ENCODE results near the gene RALGPS1.

Gene RALGPS1

DNA sequence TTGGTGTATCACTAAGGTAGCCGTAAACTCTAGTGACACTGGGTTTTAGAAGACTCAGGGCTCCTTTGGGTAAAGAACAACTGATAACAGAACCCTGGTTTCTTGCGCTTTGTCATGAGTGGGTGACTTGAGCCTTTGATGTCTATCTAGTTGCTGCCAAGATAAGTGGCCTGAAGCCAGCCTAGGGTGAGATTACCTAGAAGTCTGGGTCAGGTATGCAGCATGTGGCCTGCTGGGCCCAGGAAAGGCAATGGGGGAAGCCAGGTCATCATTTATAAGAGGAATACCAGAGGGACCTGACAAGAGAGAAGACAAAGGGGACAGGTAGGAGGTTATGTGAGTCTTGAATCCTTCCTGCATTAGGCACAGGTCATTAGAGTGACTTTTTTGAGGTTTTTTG, 326.8 kb downstream of the RALGPS1 start:
- DNase-seq (ENCODE audit: low spot score) = no peak
- Mint-ChIP-seq H3K36me3 (ENCODE audit: low read depth) (no peaks in the 10 kb centered on the region), H3K27ac (no peak overlapping the region), H3K4me1 (ENCODE audit: low read depth) (peaks cover 5% of the 10 kb centered on the region), H3K4me3 (no peak overlapping the region), H3K27me3 (ENCODE audit: low read depth) (peaks cover 16% of the 10 kb centered on the region), H3K9me3 (no peaks in the 10 kb centered on the region)

DNA sequence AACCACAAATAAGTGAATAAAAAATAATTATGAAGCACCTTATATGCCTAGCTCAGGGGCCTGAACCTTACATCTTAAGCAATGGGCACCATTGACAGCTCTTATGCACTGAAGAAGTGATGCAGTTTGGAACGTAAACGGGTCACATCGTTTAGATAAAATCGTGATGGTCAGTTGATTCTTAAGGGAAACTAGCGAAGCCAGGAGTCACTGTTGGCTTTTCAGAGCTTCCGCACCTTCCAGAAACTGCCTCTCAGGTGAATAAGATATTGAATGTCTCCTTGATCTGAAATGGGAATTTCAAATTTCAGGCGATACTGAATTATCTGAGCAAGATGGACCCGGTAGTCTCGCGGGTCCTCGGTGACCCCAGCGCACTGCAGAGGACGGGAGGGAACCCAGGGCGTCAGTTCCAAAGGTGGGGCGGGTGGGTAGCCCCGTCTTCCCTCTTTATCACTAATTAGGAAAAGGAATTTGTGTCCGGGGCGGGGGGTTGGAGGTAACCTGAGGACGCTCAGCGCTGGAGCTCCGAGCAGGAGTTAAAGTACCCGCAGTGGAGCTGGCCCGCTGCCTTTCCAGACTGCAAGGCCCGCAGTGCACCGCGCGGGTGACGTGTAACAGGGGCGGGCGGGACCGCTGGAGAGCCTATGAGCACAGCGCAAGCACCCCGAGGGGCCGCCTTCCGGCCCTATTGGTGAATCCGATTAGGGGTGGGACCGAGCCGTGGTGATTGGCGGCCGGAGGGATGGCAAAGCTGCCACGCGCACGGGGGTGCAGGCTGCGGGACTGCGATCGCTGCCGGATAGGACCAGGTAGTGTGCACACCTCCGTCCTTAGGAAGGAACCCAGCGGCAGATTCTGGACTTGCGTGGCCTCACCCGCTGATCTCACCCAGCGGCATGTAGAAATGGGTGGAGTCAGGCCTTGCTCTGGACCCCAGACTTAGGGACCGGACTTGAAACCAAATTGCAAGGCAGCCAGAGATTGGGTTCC, 330.3 kb downstream of the RALGPS1 start:
- H3K27ac Mint-ChIP-seq = peak overlapping the region; percentile 48
- H3K4me3 Mint-ChIP-seq = peak overlapping the region; percentile 86
- no peaks in the 10 kb centered on the region for H3K36me3 Mint-ChIP-seq (ENCODE audit: low read depth)
- H3K27me3 Mint-ChIP-seq (ENCODE audit: low read depth) = peaks cover 7% of the 10 kb centered on the region
- H3K9me3 Mint-ChIP-seq = no peaks in the 10 kb centered on the region
- peaks cover 5% of the 10 kb centered on the region for H3K4me1 Mint-ChIP-seq (ENCODE audit: low read depth)
- peak; percentile 94 for DNase-seq (ENCODE audit: low spot score)

DNA sequence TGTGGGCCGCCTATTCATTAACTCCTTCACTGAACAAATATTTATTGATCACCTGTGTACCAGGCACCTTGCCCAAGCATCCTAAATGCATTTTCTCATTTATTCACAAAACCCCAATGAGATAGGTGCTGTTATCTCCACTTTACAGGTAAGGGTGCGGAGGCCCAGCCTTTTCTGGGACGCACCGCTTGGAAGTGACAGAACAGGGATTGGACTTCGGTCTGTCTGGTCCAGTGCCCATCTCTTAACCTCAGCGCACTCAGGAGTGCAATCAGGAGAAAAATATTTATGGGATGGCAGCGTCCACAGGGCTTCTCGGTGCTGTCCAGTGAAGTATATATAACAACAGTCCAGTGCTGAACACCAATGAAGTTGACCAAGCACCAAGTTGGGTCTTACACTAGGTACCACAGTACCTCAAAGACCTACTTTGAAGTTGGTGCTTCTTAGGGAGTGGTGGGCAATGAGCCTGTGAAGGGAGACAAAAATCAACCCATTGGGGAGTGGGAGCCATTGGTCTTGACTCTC, 331.1 kb downstream of the RALGPS1 start:
- peaks cover 14% of the 10 kb centered on the region for H3K27me3 Mint-ChIP-seq (ENCODE audit: low read depth)
- H3K9me3 Mint-ChIP-seq = no peaks in the 10 kb centered on the region
- DNase-seq (ENCODE audit: low spot score) = no peak
- H3K36me3 Mint-ChIP-seq (ENCODE audit: low read depth) = no peaks in the 10 kb centered on the region
- peaks cover 5% of the 10 kb centered on the region for H3K4me1 Mint-ChIP-seq (ENCODE audit: low read depth)
- H3K27ac Mint-ChIP-seq = no peak overlapping the region
- H3K4me3 Mint-ChIP-seq = peak overlapping the region; percentile 86

DNA sequence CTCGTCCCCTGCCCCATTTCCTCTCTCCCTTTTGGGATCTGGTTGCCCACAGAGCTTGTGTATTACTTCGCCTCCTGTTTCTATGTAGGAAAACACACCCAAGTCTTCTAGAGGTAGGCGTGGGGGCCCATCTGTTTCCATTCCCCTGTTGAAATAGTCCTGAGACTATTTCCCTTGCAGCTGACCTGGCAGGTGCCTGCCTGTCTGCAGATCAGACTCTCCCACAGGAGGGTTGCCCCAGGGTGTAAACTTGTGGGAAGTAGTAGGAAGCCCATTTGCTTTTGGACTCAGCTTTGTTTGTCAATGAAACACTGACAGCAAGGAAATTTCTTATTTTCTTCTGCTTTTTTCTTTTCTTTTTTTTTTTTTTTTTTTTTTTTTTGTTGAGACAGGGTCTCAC, 333.7 kb downstream of the RALGPS1 start:
- no peak overlapping the region for H3K27ac Mint-ChIP-seq
- no peaks in the 10 kb centered on the region for H3K9me3 Mint-ChIP-seq
- no peak for DNase-seq (ENCODE audit: low spot score)
- peaks cover 26% of the 10 kb centered on the region for H3K27me3 Mint-ChIP-seq (ENCODE audit: low read depth)
- H3K36me3 Mint-ChIP-seq (ENCODE audit: low read depth) = no peaks in the 10 kb centered on the region
- no peak overlapping the region for H3K4me3 Mint-ChIP-seq
- peaks cover 5% of the 10 kb centered on the region for H3K4me1 Mint-ChIP-seq (ENCODE audit: low read depth)

DNA sequence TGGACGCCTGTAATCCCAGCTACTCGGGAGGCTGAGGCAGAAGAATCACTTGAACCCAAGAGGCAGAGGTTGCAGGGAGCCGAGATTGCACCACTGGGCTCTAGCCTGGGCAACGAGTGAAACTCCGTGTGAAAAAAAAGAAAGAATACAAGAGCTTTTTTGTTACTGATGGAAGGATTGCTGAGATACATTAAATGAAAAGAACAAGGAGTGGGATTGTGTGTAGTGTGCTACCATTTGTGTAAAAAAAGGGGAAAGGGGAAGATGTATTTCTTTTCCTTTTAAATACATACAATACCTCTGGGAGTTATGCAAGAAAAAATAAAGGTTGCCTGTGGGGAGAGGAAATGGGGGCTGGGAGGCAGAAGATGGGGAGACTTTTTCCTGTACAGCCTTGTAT, 335.3 kb downstream of the RALGPS1 start:
- peaks cover 4% of the 10 kb centered on the region for H3K4me1 Mint-ChIP-seq (ENCODE audit: low read depth)
- H3K27ac Mint-ChIP-seq = no peak overlapping the region

DNA sequence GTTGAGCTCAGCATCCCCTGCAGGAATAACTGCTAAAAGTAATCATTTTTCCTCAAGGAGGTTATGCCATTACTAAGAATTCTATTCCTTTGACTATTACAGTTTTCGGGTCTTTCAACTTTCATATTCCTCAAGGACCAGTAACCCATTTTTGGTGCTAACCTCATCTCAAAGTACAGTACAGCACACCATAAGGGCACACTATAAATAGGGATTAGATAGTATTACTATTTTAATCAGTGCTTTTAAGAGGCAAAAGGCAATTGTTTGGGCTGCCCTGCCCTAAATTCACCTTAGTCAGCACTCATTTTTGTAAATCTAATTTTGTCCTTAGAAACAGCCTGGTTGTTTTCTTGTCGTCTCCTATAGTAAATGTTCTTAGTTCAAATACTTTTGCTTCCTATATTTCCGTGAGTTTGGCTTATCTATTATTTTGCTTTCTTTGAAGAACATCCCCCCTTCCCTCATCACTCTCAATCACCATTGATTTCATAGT, 336.4 kb downstream of the RALGPS1 start:
- Mint-ChIP-seq H3K27ac (no peak overlapping the region), H3K36me3 (ENCODE audit: low read depth) (no peaks in the 10 kb centered on the region), H3K9me3 (no peaks in the 10 kb centered on the region), H3K4me3 (no peak overlapping the region), H3K27me3 (ENCODE audit: low read depth) (peaks cover 46% of the 10 kb centered on the region), H3K4me1 (ENCODE audit: low read depth) (no peaks in the 10 kb centered on the region)
- no peak for DNase-seq (ENCODE audit: low spot score)

More for the DNA sequence above, 335.3 kb downstream of the RALGPS1 start:
- Mint-ChIP-seq H3K36me3 (ENCODE audit: low read depth) (no peaks in the 10 kb centered on the region), H3K27me3 (ENCODE audit: low read depth) (peaks cover 39% of the 10 kb centered on the region), H3K4me3 (no peak overlapping the region), H3K9me3 (no peaks in the 10 kb centered on the region)
- DNase-seq (ENCODE audit: low spot score) = no peak

DNA sequence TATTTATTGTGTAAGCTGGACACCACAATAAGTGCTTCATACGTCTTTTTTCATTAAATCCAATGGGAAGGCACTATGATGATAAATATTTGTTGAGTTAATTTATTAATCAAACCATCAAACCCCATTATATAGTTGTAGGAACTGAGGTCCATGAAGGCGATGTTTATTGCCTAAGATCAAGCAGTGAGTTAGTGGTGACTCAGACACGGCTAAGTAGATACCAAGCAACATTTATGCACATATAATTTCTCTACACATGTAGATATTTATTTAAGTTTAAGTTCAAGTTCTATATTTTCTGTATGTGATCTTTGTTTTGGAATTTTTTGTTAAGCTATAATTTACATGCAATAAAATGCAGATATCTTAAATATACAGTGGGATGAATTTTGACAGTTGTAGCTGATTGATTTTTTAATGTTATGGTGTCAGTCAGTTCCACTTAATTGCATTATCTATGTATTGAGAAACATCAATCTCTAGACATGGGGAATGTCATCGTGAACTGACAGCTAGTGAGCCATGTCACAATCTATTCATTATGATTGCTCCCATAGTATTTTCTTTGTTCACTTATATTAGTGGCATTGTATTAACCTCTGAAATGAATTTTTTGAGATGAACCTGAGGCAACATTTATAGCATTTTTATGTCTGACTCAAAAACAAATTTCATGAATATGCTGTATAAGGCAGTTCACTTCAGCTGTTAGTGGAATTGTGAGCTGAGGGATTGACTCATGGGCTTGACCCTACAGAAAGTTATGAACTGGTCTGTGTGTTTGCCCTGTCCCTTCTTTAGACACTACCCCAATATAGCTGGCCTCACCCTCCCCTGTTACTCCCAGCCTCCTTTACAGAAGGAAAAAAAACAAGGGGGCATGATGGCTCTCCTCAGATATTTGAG, 338.1 kb downstream of the RALGPS1 start:
- H3K27ac Mint-ChIP-seq = no peak overlapping the region
- H3K36me3 Mint-ChIP-seq (ENCODE audit: low read depth) = no peaks in the 10 kb centered on the region
- H3K9me3 Mint-ChIP-seq = no peaks in the 10 kb centered on the region
- H3K4me1 Mint-ChIP-seq (ENCODE audit: low read depth) = no peaks in the 10 kb centered on the region
- H3K27me3 Mint-ChIP-seq (ENCODE audit: low read depth) = peaks cover 49% of the 10 kb centered on the region
- no peak overlapping the region for H3K4me3 Mint-ChIP-seq
- no peak for DNase-seq (ENCODE audit: low spot score)

DNA sequence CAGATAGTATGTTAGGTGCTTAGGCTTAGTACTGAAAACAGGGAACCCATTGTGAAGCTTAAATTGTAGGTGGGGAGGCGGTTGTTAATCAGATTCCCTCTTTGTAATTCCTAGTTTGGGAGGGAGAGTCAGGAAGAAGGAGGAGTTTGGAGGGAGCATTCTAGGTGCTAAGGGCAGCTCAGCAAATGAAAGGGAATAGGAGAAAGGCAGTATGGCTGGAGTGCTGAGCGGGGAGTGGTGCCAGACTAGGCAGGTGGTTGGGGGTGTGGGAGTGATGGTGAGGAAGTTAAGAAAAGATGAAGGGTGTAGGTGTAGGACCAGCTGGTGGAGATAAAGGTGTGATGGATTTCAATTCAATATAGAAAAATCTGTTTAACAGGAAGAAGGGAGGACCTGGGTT, 338.9 kb downstream of the RALGPS1 start:
- Mint-ChIP-seq H3K4me3 (no peak overlapping the region), H3K36me3 (ENCODE audit: low read depth) (no peaks in the 10 kb centered on the region), H3K4me1 (ENCODE audit: low read depth) (no peaks in the 10 kb centered on the region), H3K9me3 (no peaks in the 10 kb centered on the region), H3K27me3 (ENCODE audit: low read depth) (peaks cover 49% of the 10 kb centered on the region), H3K27ac (no peak overlapping the region)
- DNase-seq (ENCODE audit: low spot score) = no peak

DNA sequence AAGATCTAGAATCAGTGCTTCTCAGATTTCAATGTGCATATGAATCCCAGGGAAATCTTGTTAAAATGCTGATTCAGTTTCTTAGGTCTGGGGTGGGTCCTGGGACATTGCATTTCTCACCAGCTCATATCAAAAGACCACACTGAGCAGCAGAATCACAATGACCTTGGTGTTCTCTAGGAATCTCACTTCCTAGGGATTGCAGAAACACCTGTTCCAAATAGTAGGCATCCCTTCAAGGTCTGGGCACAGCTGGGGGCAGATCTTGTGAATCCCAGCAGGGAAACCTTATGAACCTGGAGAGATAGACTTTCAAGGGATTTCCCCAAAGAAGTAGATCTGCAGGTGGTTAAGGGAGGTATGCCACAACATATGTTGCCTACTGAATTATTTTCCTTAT, 341.1 kb downstream of the RALGPS1 start:
- no peaks in the 10 kb centered on the region for H3K9me3 Mint-ChIP-seq
- DNase-seq (ENCODE audit: low spot score) = no peak
- peaks cover 40% of the 10 kb centered on the region for H3K27me3 Mint-ChIP-seq (ENCODE audit: low read depth)
- no peak overlapping the region for H3K27ac Mint-ChIP-seq
- no peaks in the 10 kb centered on the region for H3K4me1 Mint-ChIP-seq (ENCODE audit: low read depth)
- H3K36me3 Mint-ChIP-seq (ENCODE audit: low read depth) = no peaks in the 10 kb centered on the region
- H3K4me3 Mint-ChIP-seq = no peak overlapping the region

DNA sequence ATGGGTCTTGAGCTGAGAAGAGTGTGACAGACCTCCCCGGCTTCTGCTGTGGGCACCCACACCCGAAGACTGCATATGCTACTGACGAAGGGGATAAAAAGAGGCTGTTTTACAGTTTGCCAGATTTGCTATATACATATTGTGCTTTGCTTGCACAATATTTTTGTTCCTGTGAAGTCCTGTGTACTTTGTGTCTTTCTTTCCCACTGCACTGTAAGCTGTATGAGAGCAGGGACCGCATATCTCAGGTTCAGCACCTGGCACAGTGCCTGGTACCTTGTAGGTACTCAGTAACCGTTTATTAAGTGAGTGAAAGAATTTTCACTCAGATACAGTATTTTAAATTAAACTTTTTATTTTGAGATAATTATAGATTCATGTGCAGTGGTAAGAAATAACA, 341.7 kb downstream of the RALGPS1 start:
- Mint-ChIP-seq H3K27me3 (ENCODE audit: low read depth) (peaks cover 38% of the 10 kb centered on the region), H3K36me3 (ENCODE audit: low read depth) (no peaks in the 10 kb centered on the region), H3K9me3 (no peaks in the 10 kb centered on the region), H3K27ac (no peak overlapping the region), H3K4me3 (no peak overlapping the region), H3K4me1 (ENCODE audit: low read depth) (no peaks in the 10 kb centered on the region)
- DNase-seq (ENCODE audit: low spot score) = no peak

DNA sequence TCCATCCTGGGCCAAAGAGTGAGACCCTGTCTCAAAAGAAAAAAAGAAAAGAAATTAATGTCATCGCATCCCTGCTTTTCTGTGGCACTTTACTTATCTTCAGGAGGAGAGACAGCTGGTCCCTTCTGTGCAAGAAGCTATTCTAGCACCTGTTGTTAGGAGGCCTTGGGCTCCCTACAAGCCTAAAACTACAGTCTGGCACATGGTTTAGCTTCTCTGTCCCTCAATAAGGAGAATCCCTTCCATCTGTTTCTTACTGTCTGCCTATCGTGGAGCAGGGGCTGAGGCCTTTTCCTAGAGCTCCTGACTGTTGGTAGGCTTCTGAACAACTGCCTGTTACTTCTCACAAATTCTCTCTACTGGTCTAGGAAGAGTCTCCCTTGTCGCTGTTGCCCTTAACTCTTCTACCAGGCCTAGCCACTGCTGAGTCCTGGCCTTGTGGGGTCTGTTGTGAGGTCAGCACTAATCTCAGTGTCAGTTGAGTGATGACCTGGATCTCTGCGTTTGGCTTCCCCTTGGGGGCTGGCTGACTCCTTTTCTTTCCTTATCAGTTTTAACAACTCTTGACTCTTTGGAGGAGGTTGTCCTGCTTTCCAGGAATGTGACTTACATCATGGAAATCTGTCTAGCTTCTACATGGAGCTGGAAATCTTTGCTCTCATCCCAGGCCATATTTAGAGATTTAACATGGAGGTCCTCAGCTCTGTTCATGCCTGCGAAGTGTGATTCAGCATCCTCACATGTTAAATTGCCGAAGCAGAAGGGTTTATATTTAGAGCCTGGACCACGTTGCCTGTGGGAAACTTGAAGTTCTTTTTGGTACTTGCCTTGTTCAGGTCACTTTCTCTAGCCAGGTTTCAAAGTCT, 344.3 kb downstream of the RALGPS1 start:
- Mint-ChIP-seq H3K36me3 (ENCODE audit: low read depth) (no peaks in the 10 kb centered on the region), H3K4me1 (ENCODE audit: low read depth) (no peaks in the 10 kb centered on the region), H3K27ac (no peak overlapping the region), H3K9me3 (no peaks in the 10 kb centered on the region), H3K27me3 (ENCODE audit: low read depth) (peaks cover 22% of the 10 kb centered on the region), H3K4me3 (no peak overlapping the region)
- DNase-seq (ENCODE audit: low spot score) = no peak

DNA sequence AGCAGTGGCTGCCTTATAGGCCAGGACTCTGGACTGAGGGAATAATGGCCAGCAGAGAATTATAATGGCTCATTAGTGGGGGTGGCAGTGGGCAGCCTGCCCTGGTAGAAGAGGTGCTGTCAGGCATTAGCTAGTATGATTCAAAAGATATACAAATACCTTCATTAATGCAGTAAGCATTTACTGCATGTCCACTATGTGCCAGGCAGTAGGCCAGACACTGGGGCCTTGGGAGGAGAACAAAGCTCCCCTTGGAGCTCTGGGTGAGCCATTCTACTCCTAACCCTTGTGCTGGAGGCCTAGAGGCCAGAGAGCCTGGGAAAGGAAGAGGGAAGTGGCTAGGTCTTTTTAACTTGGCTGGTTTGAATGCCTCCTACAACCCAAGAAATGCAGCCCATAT, 348.0 kb downstream of the RALGPS1 start:
- no peak overlapping the region for H3K4me3 Mint-ChIP-seq
- H3K9me3 Mint-ChIP-seq = no peaks in the 10 kb centered on the region
- H3K4me1 Mint-ChIP-seq (ENCODE audit: low read depth) = no peaks in the 10 kb centered on the region
- DNase-seq (ENCODE audit: low spot score) = no peak
- H3K27ac Mint-ChIP-seq = no peak overlapping the region
- peaks cover 8% of the 10 kb centered on the region for H3K27me3 Mint-ChIP-seq (ENCODE audit: low read depth)
- no peaks in the 10 kb centered on the region for H3K36me3 Mint-ChIP-seq (ENCODE audit: low read depth)

DNA sequence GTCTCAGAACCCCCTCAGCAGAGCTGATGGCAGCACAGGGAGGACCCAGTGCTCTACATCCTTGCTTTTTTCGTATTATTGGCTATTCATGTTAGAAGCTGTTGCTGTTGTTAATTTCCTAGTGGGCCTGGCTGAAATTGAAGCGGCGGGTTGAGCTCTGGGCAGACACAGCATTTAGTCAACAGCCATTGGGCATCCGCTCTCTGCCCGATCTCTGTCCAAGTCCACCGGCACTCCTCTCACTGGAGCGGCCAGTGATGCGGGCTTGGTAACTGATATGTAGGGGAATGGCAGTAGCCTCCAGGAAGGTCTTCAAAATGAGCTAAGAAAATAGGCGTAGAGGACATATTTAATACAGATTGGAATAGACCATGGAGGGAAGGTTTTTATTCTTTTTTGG, 348.7 kb downstream of the RALGPS1 start:
- Mint-ChIP-seq H3K27me3 (ENCODE audit: low read depth) (peaks cover 11% of the 10 kb centered on the region), H3K36me3 (ENCODE audit: low read depth) (no peaks in the 10 kb centered on the region), H3K4me1 (ENCODE audit: low read depth) (no peaks in the 10 kb centered on the region), H3K9me3 (no peaks in the 10 kb centered on the region), H3K4me3 (no peak overlapping the region), H3K27ac (no peak overlapping the region)
- DNase-seq (ENCODE audit: low spot score) = no peak
